Kidney epithelial cell (primary cell): ENCODE results near the gene IL27RA. TPM values are rescaled to one million over a fixed set of nuclear protein-coding genes. Genes with fewer than 3 reads are reported as not detected.

ENCODE experiments used
- DNase-seq: peaks from one replicate; pipeline ENCODE4 v3.0.0-alpha.2; 2010; ENCODE audit warnings: low read depth
- H3K27me3 ChIP-seq: 2 replicates; pipeline ENCODE4 v1.6.0; 2011; ENCODE audit warnings: low read length; ENCODE audit not compliant: control insufficient read depth, insufficient read depth
- H3K36me3 ChIP-seq: 2 replicates; pipeline ENCODE4 v1.5.1; 2011; ENCODE audit warnings: low read length; ENCODE audit not compliant: control insufficient read depth, insufficient read depth
- H3K4me3 ChIP-seq: 2 replicates; pipeline ENCODE4 v1.5.1; 2011; ENCODE audit warnings: low read depth, mild to moderate bottlenecking, control low read depth, low read length
- total RNA-seq: library from RNA; depleted of rRNA; stranded (reverse); fragments of >200 nt; gene quantifications from 2 replicates; pipeline ENCODE4 v1.2.3, GENCODE V29; 2015
- TF ChIP-seq, protein P1 (sequence below): IDR thresholded peaks from 2 replicates; pipeline ENCODE4 v1.5.1; 2011; ENCODE audit warnings: mild to moderate bottlenecking, moderate library complexity, low read length, control low read depth, inconsistent platforms; ENCODE audit not compliant: insufficient read depth, poor library complexity, severe bottlenecking

The IL27RA gene
- total RNA-seq, 1 donor from 2014 or later, result 4.1 TPM

DNA sequence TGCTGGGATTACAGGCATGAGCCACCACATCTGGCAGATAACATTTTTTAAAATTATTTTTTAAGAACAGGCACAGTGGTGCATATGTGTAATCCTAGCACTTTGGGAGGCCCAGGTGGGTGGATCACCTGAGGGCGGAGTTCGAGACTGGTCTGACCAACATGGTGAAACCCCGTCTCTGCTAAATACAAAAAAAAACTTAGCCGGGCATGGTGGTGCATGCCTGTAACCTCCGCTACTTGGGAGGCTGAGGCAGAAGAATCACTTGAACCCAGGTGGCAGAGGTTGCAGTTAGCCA lies 30.9 kb downstream of the IL27RA start:
- no peak overlapping the region for H3K4me3 ChIP-seq
- TF ChIP-seq, protein P1, sequence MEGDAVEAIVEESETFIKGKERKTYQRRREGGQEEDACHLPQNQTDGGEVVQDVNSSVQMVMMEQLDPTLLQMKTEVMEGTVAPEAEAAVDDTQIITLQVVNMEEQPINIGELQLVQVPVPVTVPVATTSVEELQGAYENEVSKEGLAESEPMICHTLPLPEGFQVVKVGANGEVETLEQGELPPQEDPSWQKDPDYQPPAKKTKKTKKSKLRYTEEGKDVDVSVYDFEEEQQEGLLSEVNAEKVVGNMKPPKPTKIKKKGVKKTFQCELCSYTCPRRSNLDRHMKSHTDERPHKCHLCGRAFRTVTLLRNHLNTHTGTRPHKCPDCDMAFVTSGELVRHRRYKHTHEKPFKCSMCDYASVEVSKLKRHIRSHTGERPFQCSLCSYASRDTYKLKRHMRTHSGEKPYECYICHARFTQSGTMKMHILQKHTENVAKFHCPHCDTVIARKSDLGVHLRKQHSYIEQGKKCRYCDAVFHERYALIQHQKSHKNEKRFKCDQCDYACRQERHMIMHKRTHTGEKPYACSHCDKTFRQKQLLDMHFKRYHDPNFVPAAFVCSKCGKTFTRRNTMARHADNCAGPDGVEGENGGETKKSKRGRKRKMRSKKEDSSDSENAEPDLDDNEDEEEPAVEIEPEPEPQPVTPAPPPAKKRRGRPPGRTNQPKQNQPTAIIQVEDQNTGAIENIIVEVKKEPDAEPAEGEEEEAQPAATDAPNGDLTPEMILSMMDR, result no peak
- H3K36me3 ChIP-seq, result no peaks in the 10 kb centered on the region
- peaks cover 24% of the 10 kb centered on the region for H3K27me3 ChIP-seq
- DNase-seq, result no peak

DNA sequence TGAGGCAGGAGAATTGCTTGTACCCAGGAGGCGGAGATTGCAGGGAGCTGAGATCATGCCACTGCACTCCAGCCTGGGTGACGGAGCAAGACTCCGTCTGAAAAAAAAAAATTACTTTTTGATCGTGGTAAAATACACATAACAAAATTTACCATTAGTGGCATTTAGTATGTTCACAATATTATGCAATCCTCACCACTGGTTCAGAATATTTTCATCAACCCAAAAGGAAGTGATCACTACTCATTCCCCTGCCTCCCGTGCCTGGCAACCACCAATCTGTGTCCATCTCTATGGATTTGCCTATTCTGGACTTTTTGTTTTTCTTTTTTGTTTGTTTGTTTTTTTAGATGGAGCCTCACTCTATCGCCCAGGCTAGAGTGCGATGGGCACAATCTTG lies 31.5 kb downstream of the IL27RA start:
- H3K27me3 ChIP-seq, result peaks cover 22% of the 10 kb centered on the region
- H3K4me3 ChIP-seq, result no peak overlapping the region
- TF ChIP-seq, protein P1, result no peak
- H3K36me3 ChIP-seq, result no peaks in the 10 kb centered on the region
- no peak for DNase-seq

DNA sequence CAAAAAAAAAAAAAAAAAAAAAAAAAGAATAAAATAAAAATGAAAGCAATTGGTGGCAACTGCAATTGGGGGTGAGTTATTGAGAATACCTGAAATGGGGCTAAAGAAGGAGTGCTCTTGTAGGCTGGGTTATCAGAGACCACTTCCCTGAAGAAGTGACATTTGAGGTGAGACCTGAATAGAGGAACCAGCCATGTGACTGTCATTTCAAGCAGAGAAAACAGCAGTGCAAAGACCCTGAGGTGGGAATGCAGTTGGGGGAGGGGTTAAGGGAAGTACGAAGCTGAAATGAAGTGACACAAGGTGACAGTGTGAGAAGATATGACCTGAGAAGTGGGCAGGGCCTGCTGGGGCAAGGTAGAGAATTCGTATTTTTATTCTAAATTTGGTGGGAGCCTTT lies 34.6 kb downstream of the IL27RA start:
- TF ChIP-seq, protein P1, result no peak
- DNase-seq, result no peak
- H3K27me3 ChIP-seq, result peaks cover 3% of the 10 kb centered on the region
- H3K36me3 ChIP-seq, result no peaks in the 10 kb centered on the region
- H3K4me3 ChIP-seq, result no peak overlapping the region

DNA sequence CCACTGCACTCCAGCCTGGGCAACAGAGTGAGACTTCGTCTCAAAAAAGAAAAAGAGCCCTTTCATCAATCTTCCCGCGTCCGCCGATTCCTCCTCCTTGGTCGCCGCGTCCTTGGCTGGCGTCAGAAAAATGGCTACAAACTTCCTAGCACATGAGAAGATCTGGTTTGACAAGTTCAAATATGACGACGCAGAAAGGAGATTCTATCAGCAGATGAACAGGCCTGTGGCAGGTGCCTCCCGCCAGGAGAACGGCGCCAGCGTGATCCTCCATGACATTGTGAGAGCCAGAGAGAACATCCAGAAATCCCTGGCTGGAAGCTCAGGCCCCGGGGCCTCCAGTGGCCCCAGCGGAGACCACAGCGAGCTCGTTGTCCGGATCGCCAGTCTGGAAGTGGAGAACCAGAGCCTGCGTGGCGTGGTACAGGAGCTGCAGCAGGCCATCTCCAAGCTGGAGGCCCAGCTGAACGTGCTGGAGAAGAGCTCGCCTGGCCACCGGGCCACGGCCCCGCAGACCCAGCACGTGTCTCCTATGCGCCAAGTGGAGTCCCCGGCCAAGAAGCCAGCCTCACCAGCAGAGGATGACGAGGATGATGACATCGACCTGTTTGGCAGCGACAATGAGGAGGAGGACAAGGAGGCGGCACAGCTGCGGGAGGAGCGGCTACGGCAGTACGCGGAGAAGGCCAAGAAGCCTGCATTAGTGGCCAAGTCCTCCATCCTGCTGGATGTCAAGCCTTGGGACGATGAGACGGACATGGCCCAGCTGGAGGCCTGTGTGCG lies 38.9 kb downstream of the IL27RA start:
- TF ChIP-seq, protein P1, result no peak
- DNase-seq, result no peak
- no peak overlapping the region for H3K4me3 ChIP-seq
- no peaks in the 10 kb centered on the region for H3K27me3 ChIP-seq
- H3K36me3 ChIP-seq, result no peaks in the 10 kb centered on the region

DNA sequence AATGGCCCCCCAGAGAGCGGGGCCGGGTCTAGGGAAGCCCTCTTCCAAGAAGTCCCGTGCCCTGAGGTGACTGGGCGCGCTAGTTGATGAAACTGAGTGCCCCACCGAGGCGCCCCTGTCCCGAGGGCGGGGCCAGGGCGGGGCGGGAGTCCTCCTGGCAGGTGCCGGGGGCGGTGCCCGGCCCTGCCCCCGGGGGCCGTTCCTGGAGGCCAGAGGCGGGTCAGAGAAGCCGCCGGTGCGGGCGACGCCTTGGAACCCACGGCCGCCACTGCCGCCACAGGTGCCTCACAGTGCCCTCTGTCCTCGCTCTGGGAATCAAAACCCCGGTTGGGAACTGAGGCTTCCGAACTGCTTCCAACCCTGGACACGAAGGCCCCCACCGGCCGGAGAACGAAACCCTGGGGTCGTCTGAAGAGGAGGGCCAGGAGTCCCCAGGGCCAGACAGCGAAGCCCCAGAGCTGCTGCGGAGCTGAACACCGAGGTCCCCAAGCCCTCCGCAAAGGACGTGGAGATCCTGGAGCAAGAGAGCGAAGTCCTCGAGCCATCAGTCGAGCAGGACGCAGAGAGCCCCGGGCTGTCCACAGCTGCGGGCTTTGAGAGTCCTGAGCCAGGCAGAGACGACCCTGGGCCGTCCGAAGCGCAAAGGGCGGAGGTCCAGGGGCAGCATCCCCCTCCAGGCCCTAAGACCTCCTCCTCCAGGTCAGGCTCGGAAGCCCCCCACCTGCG lies 41.1 kb downstream of the IL27RA start, which contains the start of gene MISP3:
Gene MISP3, plus strand, starts transcription at position 252 of the 726 bp plus-strand sequence. CDS start 524 bp downstream, outside the sequence.
- H3K27me3 ChIP-seq, result no peaks in the 10 kb centered on the region
- no peak for DNase-seq
- TF ChIP-seq, protein P1, result no peak
- H3K4me3 ChIP-seq, result peak within 1 kb of the TSS; percentile 78
- no peaks in the 10 kb centered on the region for H3K36me3 ChIP-seq
